HepG2 (cell line): Measurements from ENCODE around the gene SNED1. TPM values are rescaled to one million over a fixed set of nuclear protein-coding genes. Genes with fewer than 3 reads are reported as not detected.

Source experiments
- CC2D1A ChIP-seq: sonication (generic); formaldehyde crosslinking; IDR thresholded peaks from 2 replicates; pipeline ENCODE4 v1.8.1; 2023; ENCODE audit warnings: mild to moderate bottlenecking, missing genetic modification reagents
- HNF1B ChIP-seq: sonication (generic); formaldehyde crosslinking; IDR thresholded peaks from 2 replicates; pipeline ENCODE4 v1.5.1; 2020; ENCODE audit warnings: mild to moderate bottlenecking, moderate library complexity, missing genetic modification reagents
- KIAA2018 ChIP-seq: sonication (generic); formaldehyde crosslinking; IDR thresholded peaks from 2 replicates; pipeline ENCODE4 v1.5.0; 2020; ENCODE audit warnings: mild to moderate bottlenecking, missing genetic modification reagents, borderline replicate concordance
- ZBTB7B ChIP-seq: sonication (generic); formaldehyde crosslinking; IDR thresholded peaks from 2 replicates; pipeline ENCODE4 v1.4.0; 2020; ENCODE audit warnings: missing genetic modification reagents
- ZNF501 ChIP-seq: sonication (generic); formaldehyde crosslinking; IDR thresholded peaks from 2 replicates; pipeline ENCODE4 v1.5.1; 2020; ENCODE audit warnings: mild to moderate bottlenecking, moderate library complexity, missing genetic modification reagents
- polyA plus RNA-seq, 8 experiments: library from polyadenylated mRNA; depleted of rRNA in 3 of 8; stranded (reverse) in 7 of 8; unstranded in 1 of 8; fragments of >200 nt; fragmentation: Illumina TruSeq in 4 of 8; extraction: Trizol in 4 of 8; gene quantifications; 2 replicates each; pipeline versions ENCODE4 v1.2.1 to v1.2.3, GENCODE V29; 2011 to 2016; ENCODE audit warnings: low read depth in 4 of 8, missing spikeins in 1 of 8, mixed read lengths in 1 of 8; ENCODE audit not compliant: insufficient read depth in 1 of 8
- total RNA-seq, 5 experiments: library from RNA; depleted of rRNA; stranded (reverse); fragments of >200 nt; fragmentation: Illumina TruSeq; extraction: Trizol; gene quantifications; 2 replicates each; pipeline ENCODE4 v1.2.3, GENCODE V29; 2016; ENCODE audit warnings: low read depth in 1 of 5

The SNED1 gene
- total and polyA plus RNA-seq, 2 of the 13 experiments (the other 11 are each of a cell fraction or from before 2014, with no cell fraction given): 0.15 to 0.65 TPM

- no peak for TF ChIP-seq HNF1B (CRISPR knock-in tag)
- no peak for TF ChIP-seq CC2D1A (CRISPR knock-in tag)
- no peak for TF ChIP-seq ZBTB7B (CRISPR knock-in tag)
- TF ChIP-seq KIAA2018 (CRISPR knock-in tag): no peak
- no peak for TF ChIP-seq ZNF501 (CRISPR knock-in tag)
Measured at GRCh38 chr2:241116606-241117560, 118.5 kb downstream of the SNED1 start (continued).
